Measurements from ENCODE around the gene JUP. TPM values are rescaled to one million over a fixed set of nuclear protein-coding genes. Genes with fewer than 3 reads are reported as not detected.

Gene JUP
- total and polyA plus RNA-seq, 2 of the 4 experiments (the other 2 are of a cell fraction), result 12.9 to 27.3 TPM

- peak; percentile 71 for DNase-seq
- no peak for TF ChIP-seq BHLHE40 (IDR thresholded peaks at IDR 0.05; ENCODE audit: low read depth, low read length)
- TF ChIP-seq USF2 (IDR thresholded peaks at IDR 0.05; ENCODE audit: low read depth, low read length), result no peak
- TF ChIP-seq MAZ (IDR thresholded peaks at IDR 0.05; ENCODE audit: borderline replicate concordance, low read depth, low read length), result no peak
- Histone ChIP-seq H2AK5ac (ENCODE audit: low read depth, low read length) (0 out of 2 replicates have a peak overlapping the region, but pooled peaks have one; percentile 36), H3K9ac (ENCODE audit: low read depth, low read length) (peak overlapping the region; percentile 60), H3K9me1 (ENCODE audit: insufficient read depth, low read length) (0 out of 2 replicates have a peak, but pooled peaks cover 2% of the 10 kb centered on the region), H3K18ac (ENCODE audit: low read depth, low read length) (0 out of 2 replicates have a peak overlapping the region, but pooled peaks have one; percentile 24), H3K4me1 (ENCODE audit: control insufficient read depth, insufficient read depth, low read length) (peaks cover 22% of the 10 kb centered on the region), H3K4ac (ENCODE audit: low read depth, low read length) (peak overlapping the region; percentile 50), H3K36me3 (ENCODE audit: control insufficient read depth, insufficient read depth, low read length) (0 out of 2 replicates have a peak, but pooled peaks cover 2% of the 10 kb centered on the region), H3K9me3 (ENCODE audit: control insufficient read depth, insufficient read depth, low read length) (no peaks in the 10 kb centered on the region), H3K27ac (ENCODE audit: insufficient read depth, low read length) (peak overlapping the region; percentile 23), H3K14ac (replicated peaks; ENCODE audit: low read depth, low read length) (peak overlapping the region; percentile 67; the same call in 1 of the 2 replicates), H3K27me3 (ENCODE audit: control insufficient read depth, insufficient read depth, low read length) (0 out of 2 replicates have a peak, but pooled peaks cover 2% of the 10 kb centered on the region), H2BK20ac (ENCODE audit: low read depth, low read length) (no peak overlapping the region), H3K23ac (ENCODE audit: low read depth, low read length) (peak overlapping the region; percentile 54; the same call in 1 of the 2 replicates), H3K4me3 (ENCODE audit: insufficient read depth, low read depth, low read length) (peak overlapping the region; percentile 25), H2BK5ac (ENCODE audit: low read depth, low read length, poor library complexity, severe bottlenecking) (no peak overlapping the region), H2AFZ (replicated peaks; ENCODE audit: low read length, poor library complexity) (peak overlapping the region; percentile 57), H2BK120ac (ENCODE audit: low read depth, low read length) (0 out of 2 replicates have a peak overlapping the region, but pooled peaks have one; percentile 18), H4K8ac (ENCODE audit: low read depth in 2 of 2, low read length in 2 of 2) (peak overlapping the region in 1 of 2 experiments; percentile 31; a peak in 1 of 4 replicates), H2AK9ac (replicated peaks; ENCODE audit: low read depth, low read length, poor library complexity) (peak overlapping the region; percentile 7), H3K4me2 (ENCODE audit: low read depth, low read length) (peak overlapping the region; percentile 97), H3K79me1 (ENCODE audit: low read depth in 1 of 2, low read length in 2 of 2) (peaks cover 6 to 51% of the 10 kb centered on the region in 2 experiments; a peak in 3 of 4 replicates), H3K56ac (ENCODE audit: extremely low read depth, insufficient read depth, low read length) (no peak overlapping the region), H2BK15ac (ENCODE audit: low read depth, low read length) (peak overlapping the region; percentile 47; the same call in 1 of the 3 replicates), H4K91ac (ENCODE audit: insufficient read depth, low read depth, low read length) (no peak overlapping the region), H4K20me1 (ENCODE audit: insufficient read depth, low read length) (peaks cover 16% of the 10 kb centered on the region; the same call in 1 of the 2 replicates), H4K5ac (ENCODE audit: low read depth, low read length) (peak overlapping the region; percentile 19; the same call in 1 of the 2 replicates)
- ATAC-seq (ENCODE audit: low read depth), result peak; percentile 7; the same call in 1 of the 2 replicates
- no CpG with 5 or more reads among the region's 6 CpGs for WGBS, 2 experiments (ENCODE audit: extremely low coverage in 2 of 2, insufficient read length in 1 of 2)
- intact Hi-C loops (cut with micrococcal nuclease) (no loop called here), dilution Hi-C loops (cut with HindIII; ENCODE audit: low sequenced_read_pairs, unreplicated experiment) (no loop called here), in situ Hi-C loops (cut with MboI; ENCODE audit: low sequenced_read_pairs) (no loop called here)
- ChIA-PET CTCF (no interaction called here), POLR2A (ENCODE audit: unreplicated experiment) (no interaction called here)
- BruUV-seq (replicated peaks), result no TSS peak
Measured at GRCh38 chr17:41784207-41784744, 2.2 kb downstream of the JUP start.
